Keratinocyte (primary cell): ENCODE measurements around the gene RNF13. TPM values are rescaled to one million over a fixed set of nuclear protein-coding genes. Genes with fewer than 3 reads are reported as not detected.

Source experiments
- DNase-seq: peaks from one replicate; pipeline ENCODE4 v3.0.0-alpha.2; 2011; ENCODE audit warnings: low read depth, missing footprints, low spot score
- FAIRE-seq: peaks from 2 replicates; lab custom pipeline; 2011; peaks lifted over from hg19 to GRCh38; lab: Jason Lieb, UNC
- H2AFZ ChIP-seq: 2 replicates; pipeline ENCODE4 v1.6.0; 2012; ENCODE audit warnings: low read length, control low read depth, inconsistent platforms; ENCODE audit not compliant: control insufficient read depth
- H3K27ac ChIP-seq: 2 replicates; pipeline ENCODE4 v1.5.1; 2011; ENCODE audit warnings: low read length; ENCODE audit not compliant: control insufficient read depth, insufficient read depth
- H3K27me3 ChIP-seq: 3 replicates; pipeline ENCODE4 v1.6.0; 2011; ENCODE audit warnings: low read length; ENCODE audit not compliant: control insufficient read depth, insufficient read depth; ENCODE audit errors: extremely low read depth
- H3K36me3 ChIP-seq, 2 experiments: 2 replicates in 1 of 2; 3 replicates in 1 of 2; pipeline ENCODE4 v1.5.1; 2011; ENCODE audit warnings: low read length in 2 of 2, mild to moderate bottlenecking in 1 of 2; ENCODE audit not compliant: control insufficient read depth in 2 of 2, insufficient read depth in 2 of 2; ENCODE audit errors: extremely low read depth in 1 of 2
- H3K4me1 ChIP-seq: 3 replicates; pipeline ENCODE4 v1.5.1; 2011; ENCODE audit warnings: low read length; ENCODE audit not compliant: control insufficient read depth, insufficient read depth; ENCODE audit errors: extremely low read depth
- H3K4me2 ChIP-seq: 3 replicates; pipeline ENCODE4 v1.6.0; 2011; ENCODE audit warnings: low read depth, low read length; ENCODE audit not compliant: control insufficient read depth, insufficient read depth; ENCODE audit errors: extremely low read depth
- H3K4me3 ChIP-seq, 3 experiments: fragments of 200-600 bp in 1 of 3; sonication (generic) in 1 of 3; 2 replicates in 2 of 3; 3 replicates in 1 of 3; pipeline ENCODE4 v1.5.1; 2011 to 2016; ENCODE audit warnings: low read length in 3 of 3, mild to moderate bottlenecking in 3 of 3, control low read depth in 2 of 3, inconsistent platforms in 1 of 3, low read depth in 1 of 3, mixed read lengths in 1 of 3, mixed run types in 1 of 3, moderate library complexity in 1 of 3; ENCODE audit not compliant: control insufficient read depth in 2 of 3, insufficient read depth in 2 of 3; ENCODE audit errors: extremely low read depth in 1 of 3
- H3K79me2 ChIP-seq: 2 replicates; pipeline ENCODE4 v1.6.0; 2012; ENCODE audit warnings: low read length; ENCODE audit not compliant: control insufficient read depth, insufficient read depth
- H3K9ac ChIP-seq: 3 replicates; pipeline ENCODE4 v1.6.0; 2011; ENCODE audit warnings: low read length; ENCODE audit not compliant: control insufficient read depth, insufficient read depth; ENCODE audit errors: extremely low read depth
- H3K9me1 ChIP-seq: 3 replicates; pipeline ENCODE4 v1.6.0; 2011; ENCODE audit warnings: low read length; ENCODE audit not compliant: control insufficient read depth, insufficient read depth; ENCODE audit errors: extremely low read depth
- H3K9me3 ChIP-seq: 2 replicates; pipeline ENCODE4 v1.5.1; 2012; ENCODE audit warnings: low read depth, low read length; ENCODE audit not compliant: control insufficient read depth
- H4K20me1 ChIP-seq: 3 replicates; pipeline ENCODE4 v1.6.0; 2011; ENCODE audit warnings: low read length; ENCODE audit not compliant: control insufficient read depth, insufficient read depth; ENCODE audit errors: extremely low read depth
- CTCF ChIP-seq, 3 experiments: IDR thresholded peaks in 1 of 3; conservative IDR thresholded peaks in 1 of 3; optimal IDR thresholded peaks in 1 of 3; 2 replicates in 2 of 3; 3 replicates in 1 of 3; pipeline versions ENCODE3 to v1.5.1; 2011; ENCODE audit warnings: low read length in 3 of 3, mild to moderate bottlenecking in 3 of 3, moderate library complexity in 2 of 3, control low read depth in 1 of 3, inconsistent platforms in 1 of 3; ENCODE audit not compliant: insufficient read depth in 2 of 3; ENCODE audit errors: extremely low read depth in 1 of 3
- EZH2 ChIP-seq: IDR thresholded peaks from one replicate; pipeline ENCODE4 v1.6.1; 2012; ENCODE audit warnings: inconsistent platforms, mild to moderate bottlenecking, low read length, moderate library complexity
- dilution Hi-C: fragments of 300-500 bp; cut with MboI; formaldehyde crosslinking; loops from one replicate; pipeline ENCODE4 v1.7.0; 2020; ENCODE audit warnings: low sequenced_read_pairs; ENCODE audit not compliant: extremely low pct_ligation_motif_present
- polyA plus RNA-seq, 5 experiments: library from polyadenylated mRNA; depleted of rRNA in 3 of 5; stranded (reverse) in 3 of 5; stranded (forward) in 1 of 5; unstranded in 1 of 5; fragments of >200 nt; gene quantifications; 1 replicate in 1 of 5; 2 replicates in 3 of 5; 3 replicates in 1 of 5; pipeline versions ENCODE4 v1.2.1 to v1.2.3, GENCODE V29; 2011 to 2012; ENCODE audit warnings: missing spikeins in 2 of 5, low read depth in 1 of 5, low replicate concordance in 1 of 5

The RNF13 gene
- polyA plus RNA-seq, 1 donor (not counting 4 experiments of a cell fraction or from before 2014, with no cell fraction given), result 57.4 TPM

GRCh38 chr3:149892371-149892770 is 79.4 kb downstream of the RNF13 start:
- no peak for FAIRE-seq
- dilution Hi-C loops, result no loop called here
- H3K9me3 ChIP-seq, result no peaks in the 10 kb centered on the region
- H3K9me1 ChIP-seq, result no peaks in the 10 kb centered on the region
- no peak for DNase-seq
- H3K79me2 ChIP-seq, result no peaks in the 10 kb centered on the region
- H2AFZ ChIP-seq, result no peak overlapping the region
- no peaks in the 10 kb centered on the region for H3K4me1 ChIP-seq
- no peak overlapping the region for H3K9ac ChIP-seq
- no peak overlapping the region for H3K4me3 ChIP-seq
- H3K27me3 ChIP-seq, result no peaks in the 10 kb centered on the region
- H4K20me1 ChIP-seq, result no peaks in the 10 kb centered on the region
- TF ChIP-seq EZH2 (no peak), CTCF (optimal IDR thresholded peaks at IDR 0.05 in 1 of 3, IDR thresholded peaks at IDR 0.05 in 1 of 3, conservative IDR thresholded peaks at IDR 0.05 in 1 of 3; ENCODE audit: extremely low read depth in 1 of 3, insufficient read depth in 2 of 3, low read length in 3 of 3) (no peak)
- no peak overlapping the region for H3K27ac ChIP-seq
- no peak overlapping the region for H3K4me2 ChIP-seq
- no peaks in the 10 kb centered on the region for H3K36me3 ChIP-seq

- Histone ChIP-seq H3K4me3 (no peak overlapping the region), H4K20me1 (no peaks in the 10 kb centered on the region), H3K27me3 (no peaks in the 10 kb centered on the region), H3K9me1 (no peaks in the 10 kb centered on the region), H3K4me1 (no peaks in the 10 kb centered on the region), H3K27ac (no peak overlapping the region), H3K79me2 (no peaks in the 10 kb centered on the region), H3K36me3 (no peaks in the 10 kb centered on the region), H2AFZ (no peak overlapping the region), H3K9ac (no peak overlapping the region), H3K9me3 (no peaks in the 10 kb centered on the region), H3K4me2 (no peak overlapping the region)
- TF ChIP-seq EZH2, result no peak
- DNase-seq (no peak), FAIRE-seq (no peak)
- dilution Hi-C loops, result no loop called here
Observed at GRCh38 chr3:149894205-149894604, 81.2 kb downstream of the RNF13 start.

GRCh38 chr3:149895339-149895738 is 82.3 kb downstream of the RNF13 start:
- Histone ChIP-seq H3K4me1 (no peaks in the 10 kb centered on the region), H2AFZ (no peak overlapping the region), H3K4me2 (no peak overlapping the region), H3K36me3 (no peaks in the 10 kb centered on the region), H3K9me3 (no peaks in the 10 kb centered on the region), H3K27me3 (no peaks in the 10 kb centered on the region), H3K9ac (no peak overlapping the region), H4K20me1 (no peaks in the 10 kb centered on the region), H3K9me1 (no peaks in the 10 kb centered on the region), H3K27ac (no peak overlapping the region), H3K4me3 (no peak overlapping the region), H3K79me2 (no peaks in the 10 kb centered on the region)
- no peak for TF ChIP-seq CTCF (optimal IDR thresholded peaks at IDR 0.05 in 1 of 3, IDR thresholded peaks at IDR 0.05 in 1 of 3, conservative IDR thresholded peaks at IDR 0.05 in 1 of 3; ENCODE audit: extremely low read depth in 1 of 3, insufficient read depth in 2 of 3, low read length in 3 of 3)
- TF ChIP-seq EZH2, result no peak
- no peak for DNase-seq
- dilution Hi-C loops, result no loop called here
- FAIRE-seq, result no peak
